Measurements from ENCODE around the gene FAM168B. TPM values are rescaled to one million over a fixed set of nuclear protein-coding genes. Genes with fewer than 3 reads are reported as not detected.

FAM168B gene
- polyA plus RNA-seq, 2 of the 4 experiments (the other 2 are of a cell fraction), result 83.2 to 86.8 TPM

GRCh38 chr2:131122496-131122895, 29.2 kb upstream of the FAM168B start:
- FAIRE-seq, result no peak
- ChIA-PET POLR2A (no interaction called here), CTCF (interaction anchor here (1.4 kb wide), 1 partner anchor 12 kb away, joined by 3 read pairs; no protein-coding TSS in a partner anchor)
- TF ChIP-seq HOXB13 (CRISPR knock-in tag; IDR thresholded peaks at IDR 0.05; ENCODE audit: low read depth) (no peak), EP300 (IDR thresholded peaks at IDR 0.05) (no peak), BCL3 (IDR thresholded peaks at IDR 0.05) (no peak), CHD4 (IDR thresholded peaks at IDR 0.05; ENCODE audit: borderline replicate concordance) (no peak), HOXB5 (CRISPR knock-in tag; IDR thresholded peaks at IDR 0.05) (no peak), E2F6 (IDR thresholded peaks at IDR 0.05; ENCODE audit: borderline replicate concordance, low read depth) (no peak), ATOH8 (CRISPR knock-in tag; IDR thresholded peaks at IDR 0.05; ENCODE audit: low read depth) (no peak), TP53 (CRISPR knock-in tag; IDR thresholded peaks at IDR 0.05) (no peak), RAD21 (conservative IDR thresholded peaks at IDR 0.05 in 1 of 2, IDR thresholded peaks at IDR 0.05 in 1 of 2) (no peak), HOXA7 (CRISPR knock-in tag; IDR thresholded peaks at IDR 0.05) (no peak), USF2 (IDR thresholded peaks at IDR 0.05) (no peak), CTCF (IDR thresholded peaks at IDR 0.05) (no peak), POLR2A (IDR thresholded peaks at IDR 0.05; ENCODE audit: low read length) (no peak), KDM5A (IDR thresholded peaks at IDR 0.05) (no peak), HDAC2 (IDR thresholded peaks at IDR 0.05) (no peak), RARB (CRISPR knock-in tag; IDR thresholded peaks at IDR 0.05) (no peak), RCOR1 (IDR thresholded peaks at IDR 0.05; ENCODE audit: low read depth, low read length) (no peak), EHF (CRISPR knock-in tag; IDR thresholded peaks at IDR 0.05) (no peak), RNF2 (IDR thresholded peaks at IDR 0.05; ENCODE audit: borderline replicate concordance, low read depth) (no peak)
- ATAC-seq, result no peak
- Histone ChIP-seq H3K27ac (no peak overlapping the region), H3K4me3 (no peak overlapping the region), H3K4me2 (no peak overlapping the region), H3K4me1 (0 out of 3 replicates have a peak, but pooled peaks cover 2% of the 10 kb centered on the region), H3K9me3 (no peaks in the 10 kb centered on the region)
- 96% methylated on average over 4 of the region's 4 CpGs for WGBS (ENCODE audit: missing lambda C conversion rate)
- DNase-seq (ENCODE audit: low read depth in 1 of 2, low spot score in 1 of 2), result no peak

- no peak overlapping the region for H3K4me2 ChIP-seq
- ATAC-seq, result no peak
- no peak for FAIRE-seq
- no peak overlapping the region for H3K4me3 ChIP-seq
- no peak overlapping the region for H3K27ac ChIP-seq
- H3K9me3 ChIP-seq, result no peaks in the 10 kb centered on the region
- POLR2A ChIA-PET, result no interaction called here
- CTCF ChIA-PET, result interaction anchor here (0.9 to 1.4 kb wide), 2 partner anchors 9 to 13 kb away, joined by 3 read pairs; no protein-coding TSS in a partner anchor
- H3K4me1 ChIP-seq, result 0 out of 3 replicates have a peak, but pooled peaks cover 2% of the 10 kb centered on the region
- 97% methylated on average over 4 of the region's 4 CpGs for WGBS (ENCODE audit: missing lambda C conversion rate)
- DNase-seq (ENCODE audit: low read depth in 1 of 2, low spot score in 1 of 2), result no peak
- no peak for TF ChIP-seq CEBPB (IDR thresholded peaks at IDR 0.05)
- no peak for TF ChIP-seq EHF (CRISPR knock-in tag; IDR thresholded peaks at IDR 0.05)
- TF ChIP-seq FOSL2 (IDR thresholded peaks at IDR 0.05), result no peak
- no peak for TF ChIP-seq FOSL2 (CRISPR knock-in tag; IDR thresholded peaks at IDR 0.05)
- no peak for TF ChIP-seq RAD21 (conservative IDR thresholded peaks at IDR 0.05 in 1 of 2, IDR thresholded peaks at IDR 0.05 in 1 of 2)
- no peak for TF ChIP-seq RARB (CRISPR knock-in tag; IDR thresholded peaks at IDR 0.05)
- no peak for TF ChIP-seq JUNB (IDR thresholded peaks at IDR 0.05)
- no peak for TF ChIP-seq ZC3H11A (IDR thresholded peaks at IDR 0.05)
- no peak for TF ChIP-seq KDM1A (IDR thresholded peaks at IDR 0.05; ENCODE audit: low read depth)
- TF ChIP-seq ZNF302 (CRISPR knock-in tag; IDR thresholded peaks at IDR 0.05), result no peak
These were observed 28.2 kb upstream of the FAM168B start for GRCh38 chr2:131121464-131121863.

All from A549 (cell line).